AG09309 (cell line): Measurements from ENCODE around the gene FIGN.

ENCODE experiments used
- DNase-seq: peaks from one replicate; pipeline ENCODE4 v3.0.0-alpha.2; 2010; ENCODE audit warnings: low read depth
- H3K4me3 ChIP-seq: 2 replicates; pipeline ENCODE4 v1.5.1; 2011; ENCODE audit warnings: mild to moderate bottlenecking, low read depth, low read length, moderate library complexity; ENCODE audit not compliant: control insufficient read depth
- CTCF ChIP-seq: IDR thresholded peaks from 2 replicates; pipeline ENCODE4 v1.5.1; 2011; ENCODE audit warnings: mild to moderate bottlenecking, low read depth, low read length, inconsistent platforms; ENCODE audit not compliant: insufficient read depth, control insufficient read depth; ENCODE audit errors: missing control alignments

The FIGN gene

GRCh38 chr2:163682695-163683094 is 53.1 kb downstream of the FIGN start:
- DNase-seq = no peak
- peak; percentile 39 for TF ChIP-seq CTCF
- no peak overlapping the region for H3K4me3 ChIP-seq

- no peak for DNase-seq
- no peak for TF ChIP-seq CTCF
- H3K4me3 ChIP-seq = no peak overlapping the region
Measured at GRCh38 chr2:163681745-163682144, 54.1 kb downstream of the FIGN start.

GRCh38 chr2:163675388-163675787 is 60.4 kb downstream of the FIGN start:
- H3K4me3 ChIP-seq = no peak overlapping the region
- DNase-seq = no peak
- no peak for TF ChIP-seq CTCF

- no peak for TF ChIP-seq CTCF
- DNase-seq = no peak
- no peak overlapping the region for H3K4me3 ChIP-seq
Measured at GRCh38 chr2:163673522-163673921, 62.3 kb downstream of the FIGN start.

- no peak overlapping the region for H3K4me3 ChIP-seq
- no peak for TF ChIP-seq CTCF
- DNase-seq = no peak
Measured at GRCh38 chr2:163670929-163671328, 64.9 kb downstream of the FIGN start.

GRCh38 chr2:163669506-163669905 is 66.3 kb downstream of the FIGN start:
- TF ChIP-seq CTCF = no peak
- DNase-seq = no peak
- H3K4me3 ChIP-seq = no peak overlapping the region
